HG03196 (cell line): Measurements from ENCODE around the gene PAK2.
"Not testable (repeated sequence)": the region's sequence is repeated elsewhere in the genome, so short reads cannot be mapped to it uniquely, and the experiment has no call there.

Experiments used
- ATAC-seq: cut with Tn5 transposase; IDR thresholded peaks from one replicate; pipeline ENCODE4 v1.9.1; 2021; ENCODE audit not compliant: unreplicated experiment

The PAK2 gene

DNA sequence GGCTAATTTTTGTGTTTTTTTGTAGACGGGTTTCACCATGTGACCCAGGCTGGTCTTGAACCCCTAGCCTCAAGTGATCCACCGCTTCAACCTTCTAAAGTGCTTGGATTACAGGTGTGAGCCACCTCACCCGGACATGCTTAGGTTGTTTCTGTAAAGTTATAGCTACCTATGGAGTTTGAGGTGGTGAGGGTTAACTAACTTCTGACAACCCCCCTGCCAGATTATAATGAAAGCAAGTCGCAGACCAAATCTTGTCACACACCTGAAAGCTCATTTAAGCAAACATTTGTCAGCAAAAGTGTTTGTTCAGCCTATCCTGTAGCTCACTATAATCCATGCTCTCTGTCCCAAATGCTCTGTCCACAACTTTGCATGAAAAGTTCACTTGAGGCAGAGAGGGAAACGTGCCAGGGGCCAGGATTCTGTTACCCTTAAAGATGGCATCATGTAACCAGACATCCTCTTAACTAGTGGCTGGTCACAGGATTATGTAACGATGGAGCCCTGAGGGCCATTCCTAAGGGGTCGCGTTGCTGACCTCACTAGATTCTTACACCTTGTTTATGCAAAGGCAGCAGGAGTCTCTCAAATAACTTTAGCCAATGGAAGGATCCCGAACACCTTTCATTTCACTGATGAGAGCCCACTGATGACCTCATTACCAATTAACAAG lies 103.9 kb downstream of the PAK2 start:
- no peak for ATAC-seq

DNA sequence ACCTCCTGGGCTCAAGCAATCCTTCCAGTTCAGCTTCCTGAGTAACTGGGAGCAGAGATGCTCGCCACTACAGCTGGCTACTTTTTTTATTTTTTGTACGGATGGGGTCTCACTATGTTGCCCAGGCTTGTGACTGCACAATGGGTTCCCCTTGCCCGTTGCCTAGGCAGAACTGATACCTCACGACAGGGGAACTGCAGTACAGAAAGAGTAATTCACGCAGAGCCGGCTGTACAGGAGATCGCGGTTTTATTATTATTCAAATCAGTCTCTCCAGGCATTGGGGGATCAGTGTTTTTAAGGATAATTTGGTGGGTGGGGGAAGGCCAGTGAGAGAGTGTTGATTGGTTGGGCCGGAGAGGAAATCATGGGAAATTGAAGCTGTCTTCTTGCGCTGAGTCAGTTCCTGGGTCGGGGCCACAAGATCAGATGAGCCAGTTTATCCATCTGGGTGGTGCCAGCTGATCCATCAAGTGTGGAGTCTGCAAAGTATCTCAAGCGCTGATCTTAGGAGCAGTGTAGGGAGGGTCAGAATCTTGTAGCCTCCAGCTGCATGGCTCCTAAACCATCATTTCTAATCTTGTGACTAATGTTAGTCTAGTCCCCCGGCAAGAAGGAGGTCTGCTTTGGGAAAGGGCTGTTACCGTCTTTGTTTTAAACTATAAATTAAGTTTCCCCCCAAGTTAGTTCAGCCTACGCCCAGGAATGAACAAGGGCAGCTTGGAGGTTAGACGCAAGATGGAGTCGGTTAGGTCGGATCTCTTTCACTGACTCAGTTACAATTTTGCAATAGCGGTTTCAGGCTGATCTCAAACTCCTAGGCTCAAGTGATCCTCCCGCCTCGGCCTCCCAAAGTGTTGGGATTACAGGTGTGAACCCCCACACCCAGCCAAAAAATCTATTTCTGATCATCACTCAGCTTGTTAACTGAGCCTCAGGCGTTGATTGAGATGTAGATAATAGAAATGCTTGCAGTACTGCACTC lies 104.9 kb downstream of the PAK2 start:
- ATAC-seq: not testable (repeated sequence)

DNA sequence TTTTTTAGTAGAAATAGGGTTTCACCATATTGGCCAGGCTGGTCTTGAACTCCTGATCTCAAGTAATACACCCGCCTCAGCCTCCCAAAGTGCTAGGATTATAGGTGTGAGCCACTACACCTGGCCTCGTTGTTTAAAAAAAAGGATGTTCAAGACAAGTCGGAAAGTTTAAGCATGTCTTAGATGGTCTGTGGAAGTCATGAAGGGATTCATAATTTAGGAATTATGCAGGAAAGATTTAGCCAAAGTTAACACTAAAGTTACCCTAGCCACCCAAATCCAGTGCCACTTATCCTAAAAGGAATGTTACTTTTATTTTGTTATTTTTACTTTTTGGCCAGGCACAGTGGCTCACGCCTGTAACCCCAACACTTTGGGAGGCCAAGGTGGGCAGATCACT lies 108.7 kb downstream of the PAK2 start:
- ATAC-seq: not testable (repeated sequence)

DNA sequence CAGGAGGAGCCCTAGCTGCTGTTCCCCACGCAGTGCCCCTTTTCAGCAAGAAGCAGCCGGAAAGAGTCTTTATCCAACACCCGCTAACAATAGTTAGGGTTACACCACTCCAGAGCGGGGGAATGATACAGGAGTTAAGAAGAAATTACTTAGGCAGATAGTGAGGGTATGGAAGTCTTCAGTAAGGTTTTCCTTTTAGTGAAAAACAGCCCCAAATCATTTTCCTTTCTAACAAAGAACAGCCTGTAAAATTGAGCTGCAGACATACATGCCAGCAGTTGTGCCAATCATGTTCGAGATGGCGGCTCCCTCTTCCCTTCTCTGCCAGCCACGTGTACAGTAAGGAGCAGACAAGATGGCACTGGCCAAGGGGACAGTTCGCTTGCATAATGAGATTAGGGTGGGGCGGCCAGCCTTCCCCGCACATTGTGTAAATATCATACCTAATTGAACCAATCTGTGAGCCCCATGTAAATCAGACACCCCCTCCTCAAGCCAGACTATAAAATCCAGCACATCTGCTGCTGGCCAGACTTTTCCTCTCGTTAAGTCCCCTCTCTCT lies 109.6 kb downstream of the PAK2 start:
- no peak for ATAC-seq

DNA sequence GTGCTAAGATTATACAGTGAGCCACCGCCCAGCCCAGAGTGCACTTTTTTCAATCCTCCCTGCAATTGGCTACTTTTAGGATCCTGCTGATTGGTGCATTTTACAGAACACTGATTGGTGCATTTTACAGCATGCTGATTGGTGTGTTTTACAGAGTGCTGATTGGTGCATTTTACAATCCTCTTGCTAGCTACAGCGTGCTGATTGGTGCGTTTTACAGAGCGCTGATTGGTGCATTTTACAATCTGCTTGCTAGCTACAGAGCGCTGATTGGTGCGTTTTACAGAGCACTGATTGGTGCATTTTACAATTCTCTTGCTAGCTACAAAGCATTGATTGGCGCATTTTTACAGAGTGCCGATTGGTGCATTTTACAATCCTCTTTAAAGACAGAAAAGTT lies 123.3 kb downstream of the PAK2 start:
- ATAC-seq: not testable (repeated sequence)

DNA sequence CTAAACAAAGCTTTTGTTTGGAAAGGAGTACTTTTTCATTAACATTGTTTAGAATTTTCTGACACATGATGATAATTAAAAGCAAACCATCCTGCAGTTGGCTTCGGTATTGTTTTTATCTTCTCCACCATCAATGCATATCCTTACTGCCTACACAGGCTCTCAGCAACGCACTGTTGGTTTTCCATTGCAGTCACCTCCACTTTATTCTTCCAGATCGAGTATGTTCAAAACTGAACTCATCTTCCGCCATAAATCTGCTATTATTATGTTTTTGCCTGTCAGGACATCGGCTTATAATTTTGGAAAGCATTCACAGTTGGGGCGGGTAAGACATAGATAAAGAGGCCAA lies 127.5 kb downstream of the PAK2 start:
- no peak for ATAC-seq

DNA sequence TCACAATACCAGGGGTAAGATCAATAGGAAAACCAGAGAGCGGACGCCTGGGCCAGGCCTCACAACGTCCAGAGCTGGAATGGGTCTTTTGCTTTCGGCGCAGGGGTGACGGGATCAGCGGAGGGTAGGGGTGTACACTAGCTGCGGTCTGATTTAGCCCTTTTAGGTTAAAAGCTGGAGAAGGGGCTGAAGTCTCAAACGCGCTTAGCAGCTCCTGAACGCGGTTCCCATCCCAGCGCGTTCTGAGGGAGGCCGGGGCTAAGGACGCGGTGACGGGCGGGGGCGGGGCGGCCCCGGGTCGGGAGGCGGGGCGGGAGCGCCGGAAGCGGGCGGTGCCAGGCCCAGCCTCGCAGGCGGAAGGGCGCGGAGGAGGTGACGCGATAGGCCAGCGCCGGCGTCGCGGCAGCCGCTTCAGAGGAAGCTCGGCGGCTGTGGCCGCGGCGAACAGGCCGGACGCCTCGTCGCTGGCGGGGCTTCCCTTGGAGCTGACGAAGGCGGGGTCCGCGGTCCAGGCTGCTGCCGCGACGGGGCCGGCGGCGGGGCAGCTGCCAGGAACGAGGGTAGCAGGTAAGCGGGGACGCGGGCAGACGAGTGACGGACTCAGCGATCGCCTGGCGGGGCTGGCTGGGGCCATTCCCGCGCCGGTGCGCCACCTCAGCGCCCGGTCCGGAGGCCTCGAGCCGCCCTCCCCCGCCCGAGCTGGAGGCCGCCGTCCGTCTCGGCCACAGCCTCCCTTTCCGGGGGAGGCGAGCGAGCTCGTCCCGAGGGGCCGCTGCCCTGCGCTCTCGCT lies 128.0 kb downstream of the PAK2 start, which contains the start of gene SENP5:
Gene SENP5 (plus strand): TSS at position 414 of the 790 bp plus-strand sequence. CDS start 17,262 bp downstream, outside the sequence.
- ATAC-seq: peak; percentile 93

DNA sequence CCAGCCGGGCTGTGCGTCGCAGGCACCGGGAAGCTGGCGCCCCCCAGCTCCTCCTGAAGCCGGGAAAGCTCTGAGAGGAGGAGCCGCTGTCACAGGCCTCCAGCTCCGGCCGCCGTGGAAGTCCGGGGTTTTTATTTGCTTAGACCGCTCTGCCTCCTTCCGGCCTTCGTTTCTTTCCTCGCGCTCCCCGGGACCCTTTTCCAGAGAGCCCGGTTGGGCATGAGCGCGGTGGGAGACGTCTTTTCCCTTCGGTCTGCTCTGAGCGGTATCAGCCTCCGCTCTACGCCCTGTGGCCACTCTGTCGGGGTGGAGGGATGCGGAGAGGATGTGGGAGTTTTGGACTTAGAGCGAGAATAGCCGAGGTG lies 128.6 kb downstream of the PAK2 start:
- peak; percentile 36 for ATAC-seq

DNA sequence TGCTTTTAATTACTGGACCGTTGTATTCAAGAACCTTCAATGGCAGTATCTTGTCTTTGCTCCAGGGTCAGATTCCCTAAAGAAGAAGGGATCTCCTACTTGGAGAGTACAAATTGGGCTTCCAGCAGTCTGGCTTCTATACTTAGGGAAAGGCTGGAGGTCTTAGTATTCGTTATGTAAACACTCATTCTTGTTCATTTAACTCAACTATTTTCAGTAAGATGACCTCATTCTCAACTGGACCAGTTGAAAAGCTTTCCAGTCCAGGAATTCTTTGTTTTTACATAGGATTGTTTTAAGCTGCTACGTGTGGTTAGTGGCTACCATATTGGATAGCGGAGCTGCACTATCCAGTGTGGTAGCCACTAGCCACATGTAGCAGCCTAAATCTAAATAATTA lies 132.7 kb downstream of the PAK2 start:
- no peak for ATAC-seq

DNA sequence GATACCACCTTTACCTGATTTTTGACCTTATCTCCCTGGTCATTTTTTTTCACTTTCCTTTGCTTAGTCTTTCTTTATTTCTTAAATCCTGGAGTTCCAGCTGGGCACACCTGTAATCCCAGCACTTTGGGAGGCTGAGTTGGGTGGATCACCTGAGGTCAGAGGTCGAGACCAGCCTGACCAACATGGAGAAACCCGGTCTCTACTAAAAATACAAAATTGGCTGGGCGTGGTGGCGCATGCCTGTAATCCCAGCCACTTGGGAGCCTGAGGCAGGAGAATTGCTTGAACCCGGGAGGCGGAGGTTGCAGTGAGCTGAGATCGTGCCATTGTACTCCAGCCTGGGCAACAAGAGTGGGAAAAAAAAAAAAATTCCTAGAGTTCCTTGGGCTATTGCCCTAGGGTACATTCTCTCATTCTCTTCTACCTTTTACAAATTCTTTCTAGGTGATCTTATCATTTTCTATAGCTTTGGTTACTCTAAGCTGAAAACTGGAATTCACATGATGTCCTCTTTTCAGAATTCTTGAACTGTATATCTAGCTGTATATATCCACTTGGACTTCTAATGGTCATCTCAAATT lies 134.9 kb downstream of the PAK2 start:
- not testable (repeated sequence) for ATAC-seq

DNA sequence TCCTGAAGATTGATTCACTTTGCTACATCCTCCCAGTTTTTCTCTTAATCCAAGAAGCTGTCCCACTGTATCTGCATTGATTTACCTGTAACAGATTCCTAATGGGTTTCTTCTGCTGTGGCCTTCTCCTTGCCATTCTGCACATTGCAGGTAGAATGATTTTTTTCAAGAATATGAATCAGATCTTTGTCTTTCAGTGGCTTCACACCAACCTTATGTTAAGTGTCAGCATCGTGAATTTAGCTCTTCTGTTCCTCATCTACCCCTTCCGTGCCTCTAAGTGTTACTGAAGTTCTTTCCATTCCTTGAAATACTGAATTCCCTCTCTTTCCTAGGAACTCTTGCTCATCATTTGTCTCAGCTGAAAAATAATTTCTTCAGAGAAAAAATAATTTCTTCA lies 135.6 kb downstream of the PAK2 start:
- no peak for ATAC-seq
